GM04503 (cell line): ENCODE data around the gene TIE1.

ENCODE experiments used
- DNase-seq: peaks from one replicate; pipeline ENCODE4 v3.0.0-alpha.2; 2012; ENCODE audit warnings: low read depth

TIE1 gene

GRCh38 chr1:43274125-43274803, 26.5 kb upstream of the TIE1 start:
- DNase-seq = no peak

GRCh38 chr1:43274804-43275180, 26.0 kb upstream of the TIE1 start:
- no peak for DNase-seq

- DNase-seq = no peak
Observed at GRCh38 chr1:43275826-43276620, 24.8 kb upstream of the TIE1 start.

GRCh38 chr1:43276673-43277072, 24.1 kb upstream of the TIE1 start:
- no peak for DNase-seq

- DNase-seq = no peak
Observed at GRCh38 chr1:43277116-43277876, 23.5 kb upstream of the TIE1 start.

GRCh38 chr1:43279161-43279560, 21.6 kb upstream of the TIE1 start:
- DNase-seq = no peak

- no peak for DNase-seq
Observed at GRCh38 chr1:43279666-43280065, 21.1 kb upstream of the TIE1 start.

GRCh38 chr1:43280692-43281091, 20.1 kb upstream of the TIE1 start:
- no peak for DNase-seq

GRCh38 chr1:43282220-43283195, 18.3 kb upstream of the TIE1 start:
- DNase-seq = no peak

GRCh38 chr1:43284065-43284464, 16.7 kb upstream of the TIE1 start:
- DNase-seq = no peak

GRCh38 chr1:43284546-43285110, 16.2 kb upstream of the TIE1 start:
- DNase-seq = no peak

GRCh38 chr1:43285269-43285990, 15.4 kb upstream of the TIE1 start, which contains the start of gene C1orf210:
Gene C1orf210, minus strand, starts transcription at chr1:43285581. Its CDS starts 2,311 bp downstream, at chr1:43283270.
- DNase-seq = no peak

GRCh38 chr1:43286115-43286514, 14.7 kb upstream of the TIE1 start:
- no peak for DNase-seq

- no peak for DNase-seq
Observed at GRCh38 chr1:43286533-43286932, 14.2 kb upstream of the TIE1 start.

- DNase-seq = no peak
Observed at GRCh38 chr1:43288058-43288784, 12.6 kb upstream of the TIE1 start.

GRCh38 chr1:43288785-43289706, 11.7 kb upstream of the TIE1 start:
- DNase-seq = no peak

GRCh38 chr1:43292216-43292615, 8.6 kb upstream of the TIE1 start:
- no peak for DNase-seq

GRCh38 chr1:43292679-43293078, 8.1 kb upstream of the TIE1 start:
- DNase-seq = no peak

- DNase-seq = no peak
Observed at GRCh38 chr1:43293176-43293575, 7.6 kb upstream of the TIE1 start.
